ENCODE measurements around the gene CHRNB4. TPM values are rescaled to one million over a fixed set of nuclear protein-coding genes. Genes with fewer than 3 reads are reported as not detected.

Gene CHRNB4
- total and polyA plus RNA-seq, 9 donors = 0.12 to 1.0 (median 0.25) TPM; not detected in 5

DNA sequence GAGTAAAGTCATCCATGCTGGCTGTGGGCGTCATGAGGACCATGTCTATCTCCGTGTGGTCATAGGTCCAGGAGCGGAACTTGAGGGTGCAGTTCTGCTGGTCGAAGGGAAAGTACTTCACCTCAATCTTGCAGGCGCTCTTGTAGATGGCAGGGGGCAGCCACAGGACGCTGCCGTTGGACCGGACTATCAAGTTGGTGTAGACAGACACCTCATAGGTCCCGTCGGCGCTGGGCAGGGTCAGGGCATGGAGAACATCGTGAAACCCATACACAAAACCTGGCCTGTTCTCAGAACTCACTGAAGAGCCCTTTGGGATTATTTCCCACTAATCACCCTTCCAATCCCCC is 11.3 kb downstream of the CHRNB4 start:
- intact Hi-C loops (cut with DNase I) = loop anchor here in 3 of 4 donors (5.0 to 10.0 kb wide), 4 partner anchors 73 to 555 kb away; no protein-coding TSS in a partner anchor
- H3K4me3 ChIP-seq = no peak overlapping the region
- no peaks in the 10 kb centered on the region for H3K4me1 ChIP-seq (ENCODE audit: insufficient read depth)
- no peak for DNase-seq
- 89 to 96% (median 92%) methylated on average over 12 of the region's 12 CpGs for WGBS, 3 donors
- no peak overlapping the region for H3K27ac ChIP-seq
- no peaks in the 10 kb centered on the region for H3K27me3 ChIP-seq
- no peak for TF ChIP-seq POLR2A (IDR thresholded peaks at IDR 0.05)
- H3K9me3 ChIP-seq = no peaks in the 10 kb centered on the region
- H3K36me3 ChIP-seq = no peaks in the 10 kb centered on the region

DNA sequence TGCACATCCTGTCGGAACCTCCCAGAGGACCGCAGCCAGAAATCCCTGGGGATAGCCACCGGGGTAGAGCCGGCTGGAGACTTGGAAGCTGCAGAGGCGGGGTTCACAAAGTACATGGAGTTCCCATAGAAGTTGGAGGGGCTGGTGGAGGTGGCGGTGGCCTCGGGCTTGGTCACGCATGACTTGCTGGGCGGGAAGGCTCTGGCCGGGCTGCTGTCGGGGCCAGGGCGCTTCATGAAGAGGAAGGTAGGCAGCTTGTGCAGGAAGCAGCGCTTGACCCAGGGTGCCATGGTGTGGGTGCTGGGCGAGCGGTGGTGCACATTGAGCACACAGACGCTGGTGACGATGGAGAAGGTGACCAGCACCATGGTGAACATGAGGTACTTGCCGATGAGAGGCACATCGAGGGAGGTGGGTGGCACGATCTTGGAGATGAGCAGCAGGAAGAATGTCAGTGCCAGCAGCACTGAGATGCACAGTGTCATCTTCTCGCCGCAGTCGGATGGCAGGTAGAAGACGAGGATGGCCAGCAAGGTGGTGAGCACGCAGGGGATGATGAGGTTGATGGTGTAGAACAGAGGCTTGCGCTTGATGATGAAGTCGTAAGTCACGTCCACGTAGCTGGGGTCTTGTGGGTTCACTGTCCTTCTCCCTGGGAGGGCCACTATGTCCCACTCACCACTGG is 11.8 kb downstream of the CHRNB4 start:
- H3K4me1 ChIP-seq (ENCODE audit: insufficient read depth) = no peaks in the 10 kb centered on the region
- no peaks in the 10 kb centered on the region for H3K27me3 ChIP-seq
- no peak for DNase-seq
- H3K36me3 ChIP-seq = no peaks in the 10 kb centered on the region
- intact Hi-C loops (cut with DNase I) = loop anchor here in 3 of 4 donors (5.0 to 10.0 kb wide), 4 partner anchors 73 to 556 kb away; no protein-coding TSS in a partner anchor
- H3K27ac ChIP-seq = no peak overlapping the region
- no peaks in the 10 kb centered on the region for H3K9me3 ChIP-seq
- TF ChIP-seq, protein P1, sequence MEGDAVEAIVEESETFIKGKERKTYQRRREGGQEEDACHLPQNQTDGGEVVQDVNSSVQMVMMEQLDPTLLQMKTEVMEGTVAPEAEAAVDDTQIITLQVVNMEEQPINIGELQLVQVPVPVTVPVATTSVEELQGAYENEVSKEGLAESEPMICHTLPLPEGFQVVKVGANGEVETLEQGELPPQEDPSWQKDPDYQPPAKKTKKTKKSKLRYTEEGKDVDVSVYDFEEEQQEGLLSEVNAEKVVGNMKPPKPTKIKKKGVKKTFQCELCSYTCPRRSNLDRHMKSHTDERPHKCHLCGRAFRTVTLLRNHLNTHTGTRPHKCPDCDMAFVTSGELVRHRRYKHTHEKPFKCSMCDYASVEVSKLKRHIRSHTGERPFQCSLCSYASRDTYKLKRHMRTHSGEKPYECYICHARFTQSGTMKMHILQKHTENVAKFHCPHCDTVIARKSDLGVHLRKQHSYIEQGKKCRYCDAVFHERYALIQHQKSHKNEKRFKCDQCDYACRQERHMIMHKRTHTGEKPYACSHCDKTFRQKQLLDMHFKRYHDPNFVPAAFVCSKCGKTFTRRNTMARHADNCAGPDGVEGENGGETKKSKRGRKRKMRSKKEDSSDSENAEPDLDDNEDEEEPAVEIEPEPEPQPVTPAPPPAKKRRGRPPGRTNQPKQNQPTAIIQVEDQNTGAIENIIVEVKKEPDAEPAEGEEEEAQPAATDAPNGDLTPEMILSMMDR (IDR thresholded peaks at IDR 0.05) = no peak
- no peak for TF ChIP-seq EP300 (IDR thresholded peaks at IDR 0.05)
- WGBS, 3 donors = 90 to 92% (median 92%) methylated on average over 29 of the region's 29 CpGs
- no peak overlapping the region for H3K4me3 ChIP-seq

DNA sequence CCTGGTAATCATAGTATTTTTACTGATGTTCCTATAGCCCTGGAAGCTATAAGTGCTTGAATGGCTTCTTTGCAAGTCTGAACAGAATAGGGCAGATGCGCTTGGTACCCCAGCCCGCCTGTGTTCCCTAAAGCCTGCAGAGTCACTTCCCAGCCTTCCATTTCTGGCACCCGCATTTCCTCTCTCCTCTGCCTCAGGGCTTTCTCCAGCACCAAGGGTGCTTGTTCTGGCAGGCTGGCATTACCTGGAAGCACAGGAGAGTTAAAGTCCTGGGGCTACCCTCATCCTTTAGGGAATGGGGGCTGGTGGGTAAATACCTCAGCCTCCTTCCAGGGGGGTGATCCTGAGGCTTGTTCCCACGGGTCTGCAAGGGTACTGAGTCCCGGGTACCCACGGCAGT is 12.8 kb downstream of the CHRNB4 start:
- intact Hi-C loops (cut with DNase I) = loop anchor here in 3 of 4 donors (5.0 to 10.0 kb wide), 4 partner anchors 74 to 557 kb away; no protein-coding TSS in a partner anchor
- H3K4me3 ChIP-seq = no peak overlapping the region
- DNase-seq = no peak
- 76 to 83% (median 80%) methylated on average over 6 of the region's 6 CpGs for WGBS, 3 donors
- no peaks in the 10 kb centered on the region for H3K27me3 ChIP-seq
- no peaks in the 10 kb centered on the region for H3K9me3 ChIP-seq
- no peaks in the 10 kb centered on the region for H3K4me1 ChIP-seq (ENCODE audit: insufficient read depth)
- no peaks in the 10 kb centered on the region for H3K36me3 ChIP-seq
- TF ChIP-seq POLR2A (IDR thresholded peaks at IDR 0.05) (no peak), EP300 (IDR thresholded peaks at IDR 0.05) (no peak)
- TF ChIP-seq, protein P1 (IDR thresholded peaks at IDR 0.05) = no peak
- no peak overlapping the region for H3K27ac ChIP-seq

DNA sequence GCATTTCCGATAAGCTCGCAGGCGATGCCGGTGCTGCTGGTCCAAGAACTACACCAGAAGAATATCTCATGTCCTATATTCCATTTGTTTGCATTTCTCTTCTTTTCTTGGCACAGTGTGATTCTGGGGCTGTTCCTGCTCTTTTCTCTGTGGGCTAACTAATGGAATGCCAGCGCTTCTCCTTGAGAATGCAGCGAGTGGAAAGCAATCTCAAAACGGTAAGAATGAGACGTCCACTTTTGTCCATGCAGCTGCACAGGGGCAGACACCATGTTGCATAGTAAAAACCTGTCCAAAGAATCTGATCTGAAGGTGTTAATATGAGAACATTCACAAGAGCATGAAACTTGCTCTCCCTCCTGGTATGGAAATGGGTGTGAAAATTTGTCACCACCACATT is 13.7 kb downstream of the CHRNB4 start:
- Histone ChIP-seq H3K9me3 (no peaks in the 10 kb centered on the region), H3K27me3 (no peaks in the 10 kb centered on the region), H3K4me3 (no peak overlapping the region), H3K27ac (no peak overlapping the region), H3K4me1 (ENCODE audit: insufficient read depth) (no peaks in the 10 kb centered on the region), H3K36me3 (no peaks in the 10 kb centered on the region)
- 39 to 67% (median 53%) methylated on average over 8 of the region's 8 CpGs for WGBS, 3 donors
- DNase-seq = no peak
- TF ChIP-seq, protein P1 (IDR thresholded peaks at IDR 0.05) = no peak
- TF ChIP-seq POLR2A (IDR thresholded peaks at IDR 0.05) (no peak), EP300 (IDR thresholded peaks at IDR 0.05) (no peak)
- intact Hi-C loops (cut with DNase I) = loop anchor here in 3 of 4 donors (5.0 to 10.0 kb wide), 4 partner anchors 75 to 557 kb away; no protein-coding TSS in a partner anchor

DNA sequence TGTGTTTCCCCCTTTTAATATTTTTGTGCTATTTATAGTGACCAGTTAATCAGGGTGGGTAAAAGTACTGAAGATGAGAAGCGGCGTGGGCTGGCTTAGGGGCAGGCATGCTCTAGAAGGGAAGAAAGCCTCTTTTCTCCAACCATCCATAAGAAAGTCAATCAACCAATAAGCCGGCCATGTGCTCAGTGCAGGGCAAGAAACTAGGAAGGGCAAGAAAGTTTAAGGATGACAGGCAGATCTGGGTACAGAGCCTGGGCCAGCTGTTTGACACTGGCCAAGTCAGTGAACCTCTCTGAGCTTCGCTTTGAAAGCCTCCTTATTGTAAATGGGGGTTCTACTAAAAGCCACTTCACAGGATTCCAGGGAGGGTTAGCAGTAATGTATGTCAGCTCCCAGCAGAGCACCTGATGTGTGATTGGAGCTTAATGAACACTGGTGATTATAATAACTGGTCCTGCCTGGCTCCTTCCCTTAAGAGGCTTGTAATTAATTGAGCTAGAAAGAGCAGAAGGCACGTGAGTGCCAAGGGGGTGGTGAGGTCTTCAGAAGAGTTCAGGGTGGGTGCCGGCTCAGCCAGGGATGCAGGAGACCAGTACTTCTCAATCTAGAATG is 14.5 kb downstream of the CHRNB4 start:
- Histone ChIP-seq H3K4me3 (no peak overlapping the region), H3K27ac (no peak overlapping the region), H3K36me3 (no peaks in the 10 kb centered on the region), H3K9me3 (no peaks in the 10 kb centered on the region), H3K4me1 (ENCODE audit: insufficient read depth) (no peaks in the 10 kb centered on the region), H3K27me3 (no peaks in the 10 kb centered on the region)
- TF ChIP-seq POLR2A (IDR thresholded peaks at IDR 0.05) (no peak), EP300 (IDR thresholded peaks at IDR 0.05) (no peak)
- TF ChIP-seq, protein P1 (IDR thresholded peaks at IDR 0.05) = no peak
- WGBS, 3 donors = 79 to 84% (median 81%) methylated on average over 6 of the region's 6 CpGs
- no peak for DNase-seq
- intact Hi-C loops (cut with DNase I) = loop anchor here in 3 of 4 donors (5.0 to 10.0 kb wide), 4 partner anchors 76 to 558 kb away; no protein-coding TSS in a partner anchor
